ENCODE results near the gene C2CD4A. TPM values are rescaled to one million over a fixed set of nuclear protein-coding genes. Genes with fewer than 3 reads are reported as not detected.
A peak's percentile ranks its signal among the peaks of the same experiment; 100 is the strongest.

The C2CD4A gene
- total and polyA plus RNA-seq, 2 donors (not counting 3 experiments of a cell fraction or from before 2014, with no cell fraction given), result 0.33 to 0.46 TPM

GRCh38 chr15:62020576-62021160, 46.1 kb upstream of the C2CD4A start:
- Histone ChIP-seq H3K27me3 (ENCODE audit: control insufficient read depth in 2 of 2, insufficient read depth in 2 of 2, low read length in 2 of 2) (no peaks in the 10 kb centered on the region), H3K9ac (replicated peaks; ENCODE audit: extremely low read depth, insufficient read depth, low read length) (no peak overlapping the region)
- FAIRE-seq, result no peak

GRCh38 chr15:62021991-62022600, 44.7 kb upstream of the C2CD4A start:
- H3K4me3 ChIP-seq (replicated peaks in 1 of 3; ENCODE audit: insufficient read depth in 1 of 3, low read depth in 1 of 3, low read length in 3 of 3), result no peak overlapping the region
- DNase-seq (ENCODE audit: low read depth, low spot score) (no peak), FAIRE-seq (no peak)
- H3K9ac ChIP-seq (replicated peaks; ENCODE audit: extremely low read depth, insufficient read depth, low read length), result no peak overlapping the region
- H4K20me1 ChIP-seq (replicated peaks; ENCODE audit: control insufficient read depth, extremely low read depth, insufficient read depth, low read length), result peaks cover 2% of the 10 kb centered on the region
- H3K9me3 ChIP-seq (replicated peaks; ENCODE audit: control insufficient read depth, insufficient read depth, low read length), result no peaks in the 10 kb centered on the region
- no peaks in the 10 kb centered on the region for H3K27me3 ChIP-seq (ENCODE audit: control insufficient read depth in 2 of 2, insufficient read depth in 2 of 2, low read length in 2 of 2)
- H3K9me1 ChIP-seq (replicated peaks; ENCODE audit: control insufficient read depth, extremely low read depth, insufficient read depth, low read length), result no peaks in the 10 kb centered on the region
- no peaks in the 10 kb centered on the region for H3K79me2 ChIP-seq (ENCODE audit: control insufficient read depth, insufficient read depth, low read length)
- H3K36me3 ChIP-seq (ENCODE audit: control insufficient read depth in 2 of 2, extremely low read depth in 1 of 2, insufficient read depth in 2 of 2, low read length in 2 of 2), result peaks cover 0 to 4% of the 10 kb centered on the region in 2 experiments
- POLR2A ChIA-PET, result no interaction called here
- TF ChIP-seq POLR2AphosphoS5 (IDR thresholded peaks at IDR 0.05; ENCODE audit: insufficient read depth, low read depth, low read length) (no peak), CTCF (IDR thresholded peaks at IDR 0.05; ENCODE audit: extremely low read depth in 1 of 2, insufficient read depth in 1 of 2, low read depth in 1 of 2, low read length in 2 of 2) (peak; percentile 25), MAX (IDR thresholded peaks at IDR 0.05; ENCODE audit: insufficient read depth, insufficient read length) (no peak)
- H3K4me2 ChIP-seq (ENCODE audit: insufficient read depth, low read length), result no peak overlapping the region
- CTCF ChIA-PET, result interaction anchor here (1.2 to 2.5 kb wide), 2 partner anchors 10 to 12 kb away, joined by 4 to 6 read pairs; no protein-coding TSS in a partner anchor
- H3K4me1 ChIP-seq (ENCODE audit: control insufficient read depth, extremely low read depth, insufficient read depth, low read length), result no peaks in the 10 kb centered on the region
- H2AFZ ChIP-seq (ENCODE audit: low read depth, low read length), result no peak overlapping the region
- intact Hi-C loops (cut with micrococcal nuclease), result no loop called here
- no peak overlapping the region for H3K27ac ChIP-seq (ENCODE audit: insufficient read depth, low read depth, low read length)
- no TSS peak for BruUV-seq (replicated peaks)
- dilution Hi-C loops (cut with MboI; ENCODE audit: extremely low pct_ligation_motif_present, low sequenced_read_pairs), result no loop called here

More at GRCh38 chr15:62020576-62021160, 46.1 kb upstream of the C2CD4A start:
- peaks cover 2% of the 10 kb centered on the region for H4K20me1 ChIP-seq (replicated peaks; ENCODE audit: control insufficient read depth, extremely low read depth, insufficient read depth, low read length)
- intact Hi-C loops (cut with micrococcal nuclease) (no loop called here), dilution Hi-C loops (cut with MboI; ENCODE audit: extremely low pct_ligation_motif_present, low sequenced_read_pairs) (no loop called here)
- no peak overlapping the region for H3K27ac ChIP-seq (ENCODE audit: insufficient read depth, low read depth, low read length)
- H3K9me3 ChIP-seq (replicated peaks; ENCODE audit: control insufficient read depth, insufficient read depth, low read length), result no peaks in the 10 kb centered on the region
- H3K4me2 ChIP-seq (ENCODE audit: insufficient read depth, low read length), result no peak overlapping the region
- ChIA-PET CTCF (interaction anchor here (0.9 kb wide), 1 partner anchor 28 kb away, joined by 3 read pairs; no protein-coding TSS in a partner anchor), POLR2A (no interaction called here)
- no TSS peak for BruUV-seq (replicated peaks)
- H3K9me1 ChIP-seq (replicated peaks; ENCODE audit: control insufficient read depth, extremely low read depth, insufficient read depth, low read length), result no peaks in the 10 kb centered on the region
- H3K79me2 ChIP-seq (ENCODE audit: control insufficient read depth, insufficient read depth, low read length), result no peaks in the 10 kb centered on the region
- H3K4me3 ChIP-seq (replicated peaks in 1 of 3; ENCODE audit: insufficient read depth in 1 of 3, low read depth in 1 of 3, low read length in 3 of 3), result no peak overlapping the region
- peaks cover 0 to 4% of the 10 kb centered on the region in 2 experiments for H3K36me3 ChIP-seq (ENCODE audit: control insufficient read depth in 2 of 2, extremely low read depth in 1 of 2, insufficient read depth in 2 of 2, low read length in 2 of 2)
- TF ChIP-seq MYC (IDR thresholded peaks at IDR 0.05; ENCODE audit: low read depth, low read length), result no peak
- TF ChIP-seq EZH2 (IDR thresholded peaks at IDR 0.05; ENCODE audit: borderline replicate concordance, low read depth, low read length, severe bottlenecking), result no peak
- TF ChIP-seq FOS (IDR thresholded peaks at IDR 0.05; ENCODE audit: borderline replicate concordance, insufficient read depth, low read length), result peak; percentile 68
- H3K4me1 ChIP-seq (ENCODE audit: control insufficient read depth, extremely low read depth, insufficient read depth, low read length), result no peaks in the 10 kb centered on the region
- no peak for DNase-seq (ENCODE audit: low read depth, low spot score)
- no peak overlapping the region for H2AFZ ChIP-seq (ENCODE audit: low read depth, low read length)
